SU-DHL-6 (cell line): ENCODE data around the gene EFL1.

ENCODE experiments used
- EZH2phosphoT487 ChIP-seq: fragments of 200-600 bp; sonication (generic), shearing (Covaris generic); conservative IDR thresholded peaks from 2 replicates; pipeline ENCODE4 v1.6.1; 2018; ENCODE audit warnings: mild to moderate bottlenecking, antibody characterized with exemption, low read length, moderate library complexity, mixed read lengths
- TF ChIP-seq, protein P1 (sequence below): fragments of 200-600 bp; sonication (generic); IDR thresholded peaks from one replicate; pipeline ENCODE4 v1.5.1; 2017; ENCODE audit warnings: antibody characterized with exemption, mild to moderate bottlenecking, low read length, moderate library complexity; ENCODE audit not compliant: insufficient read depth, poor library complexity, severe bottlenecking

GRCh38 chr15:82300883-82301282 is 38.3 kb upstream of the EFL1 start:
- TF ChIP-seq, protein P1, sequence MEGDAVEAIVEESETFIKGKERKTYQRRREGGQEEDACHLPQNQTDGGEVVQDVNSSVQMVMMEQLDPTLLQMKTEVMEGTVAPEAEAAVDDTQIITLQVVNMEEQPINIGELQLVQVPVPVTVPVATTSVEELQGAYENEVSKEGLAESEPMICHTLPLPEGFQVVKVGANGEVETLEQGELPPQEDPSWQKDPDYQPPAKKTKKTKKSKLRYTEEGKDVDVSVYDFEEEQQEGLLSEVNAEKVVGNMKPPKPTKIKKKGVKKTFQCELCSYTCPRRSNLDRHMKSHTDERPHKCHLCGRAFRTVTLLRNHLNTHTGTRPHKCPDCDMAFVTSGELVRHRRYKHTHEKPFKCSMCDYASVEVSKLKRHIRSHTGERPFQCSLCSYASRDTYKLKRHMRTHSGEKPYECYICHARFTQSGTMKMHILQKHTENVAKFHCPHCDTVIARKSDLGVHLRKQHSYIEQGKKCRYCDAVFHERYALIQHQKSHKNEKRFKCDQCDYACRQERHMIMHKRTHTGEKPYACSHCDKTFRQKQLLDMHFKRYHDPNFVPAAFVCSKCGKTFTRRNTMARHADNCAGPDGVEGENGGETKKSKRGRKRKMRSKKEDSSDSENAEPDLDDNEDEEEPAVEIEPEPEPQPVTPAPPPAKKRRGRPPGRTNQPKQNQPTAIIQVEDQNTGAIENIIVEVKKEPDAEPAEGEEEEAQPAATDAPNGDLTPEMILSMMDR, result no peak
- no peak for TF ChIP-seq EZH2phosphoT487
